Measurements from ENCODE around the gene C15orf62.
A peak's percentile ranks its signal among the peaks of the same experiment; 100 is the strongest.

C15orf62 gene

DNA sequence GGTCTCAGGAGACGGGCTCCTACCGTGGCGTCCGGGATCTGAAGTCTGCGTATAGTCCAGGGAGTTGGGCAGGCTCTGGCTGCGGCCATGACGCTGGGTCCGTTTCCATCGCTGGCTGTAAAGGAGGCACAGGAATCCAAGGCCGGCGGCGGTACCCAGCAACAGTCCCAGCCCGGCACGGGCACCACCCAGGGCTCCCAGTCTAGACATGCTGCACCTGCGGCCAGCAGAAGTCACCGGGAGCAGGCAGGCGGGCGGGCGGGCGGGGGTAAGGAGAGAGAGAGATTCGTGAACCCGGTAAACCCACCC lies 15.3 kb upstream of the C15orf62 start:
- no peak for TF ChIP-seq FOXP2 (optimal IDR thresholded peaks at IDR 0.05; ENCODE audit: borderline replicate concordance, extremely low read depth, extremely low read length, insufficient read depth)
- TF ChIP-seq POLR2AphosphoS5 (IDR thresholded peaks at IDR 0.05; ENCODE audit: low read depth, low read length) = no peak
- TF ChIP-seq TAF1 (IDR thresholded peaks at IDR 0.05; ENCODE audit: borderline replicate concordance, insufficient read depth, low read length) = no peak
- TF ChIP-seq, protein P1, sequence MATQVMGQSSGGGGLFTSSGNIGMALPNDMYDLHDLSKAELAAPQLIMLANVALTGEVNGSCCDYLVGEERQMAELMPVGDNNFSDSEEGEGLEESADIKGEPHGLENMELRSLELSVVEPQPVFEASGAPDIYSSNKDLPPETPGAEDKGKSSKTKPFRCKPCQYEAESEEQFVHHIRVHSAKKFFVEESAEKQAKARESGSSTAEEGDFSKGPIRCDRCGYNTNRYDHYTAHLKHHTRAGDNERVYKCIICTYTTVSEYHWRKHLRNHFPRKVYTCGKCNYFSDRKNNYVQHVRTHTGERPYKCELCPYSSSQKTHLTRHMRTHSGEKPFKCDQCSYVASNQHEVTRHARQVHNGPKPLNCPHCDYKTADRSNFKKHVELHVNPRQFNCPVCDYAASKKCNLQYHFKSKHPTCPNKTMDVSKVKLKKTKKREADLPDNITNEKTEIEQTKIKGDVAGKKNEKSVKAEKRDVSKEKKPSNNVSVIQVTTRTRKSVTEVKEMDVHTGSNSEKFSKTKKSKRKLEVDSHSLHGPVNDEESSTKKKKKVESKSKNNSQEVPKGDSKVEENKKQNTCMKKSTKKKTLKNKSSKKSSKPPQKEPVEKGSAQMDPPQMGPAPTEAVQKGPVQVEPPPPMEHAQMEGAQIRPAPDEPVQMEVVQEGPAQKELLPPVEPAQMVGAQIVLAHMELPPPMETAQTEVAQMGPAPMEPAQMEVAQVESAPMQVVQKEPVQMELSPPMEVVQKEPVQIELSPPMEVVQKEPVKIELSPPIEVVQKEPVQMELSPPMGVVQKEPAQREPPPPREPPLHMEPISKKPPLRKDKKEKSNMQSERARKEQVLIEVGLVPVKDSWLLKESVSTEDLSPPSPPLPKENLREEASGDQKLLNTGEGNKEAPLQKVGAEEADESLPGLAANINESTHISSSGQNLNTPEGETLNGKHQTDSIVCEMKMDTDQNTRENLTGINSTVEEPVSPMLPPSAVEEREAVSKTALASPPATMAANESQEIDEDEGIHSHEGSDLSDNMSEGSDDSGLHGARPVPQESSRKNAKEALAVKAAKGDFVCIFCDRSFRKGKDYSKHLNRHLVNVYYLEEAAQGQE (IDR thresholded peaks at IDR 0.05; ENCODE audit: insufficient read depth in 1 of 2, low read depth in 2 of 2, low read length in 2 of 2) = no peak
- TF ChIP-seq SIN3A (IDR thresholded peaks at IDR 0.05; ENCODE audit: borderline replicate concordance, insufficient read depth, low read length) = no peak

DNA sequence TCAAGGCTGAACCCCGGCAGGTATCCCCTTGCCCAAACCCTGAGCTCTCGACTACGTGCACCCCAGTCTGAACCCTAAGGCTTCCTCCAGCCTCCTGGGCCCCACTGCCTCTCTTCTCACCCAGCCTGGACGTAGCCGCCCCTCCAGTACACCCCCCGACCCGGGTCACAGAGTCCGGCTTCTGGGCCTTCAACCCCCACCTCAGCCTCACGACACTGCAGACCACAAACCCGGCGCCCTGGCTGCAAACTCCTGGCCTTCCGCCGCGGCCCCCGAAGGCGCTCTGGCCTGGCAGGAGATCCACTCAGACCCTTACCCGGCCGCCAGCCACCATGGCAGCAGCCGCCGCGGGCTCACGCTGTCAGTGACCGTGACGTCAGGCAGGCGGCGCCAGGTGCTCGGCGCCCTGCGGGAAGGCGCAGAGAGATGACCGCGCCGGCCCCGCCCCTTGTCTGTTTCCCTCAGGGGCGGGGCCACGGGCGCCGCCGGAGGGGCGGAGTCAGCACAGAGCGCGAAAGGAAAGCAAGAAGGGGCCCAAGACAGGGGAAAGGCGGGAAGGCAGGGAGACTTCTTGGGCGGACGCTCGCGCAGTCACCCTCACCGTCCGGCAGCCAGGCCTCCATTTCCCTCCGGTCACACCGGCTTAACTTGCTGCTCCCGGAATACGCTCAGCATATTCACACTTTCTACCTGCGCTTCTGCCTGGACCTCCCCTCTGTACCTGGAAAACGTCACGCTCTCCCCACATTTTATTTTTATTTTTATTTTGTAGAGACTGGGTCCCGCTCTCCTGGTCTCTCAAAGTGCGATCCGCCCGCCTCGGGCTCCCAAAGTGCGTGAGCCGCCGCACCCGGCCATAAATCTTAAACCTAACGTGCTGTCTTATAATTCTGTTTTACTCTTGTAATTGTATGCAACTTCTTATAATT lies 14.6 kb upstream of the C15orf62 start, which contains the start of gene RMDN3:
TSS of gene RMDN3 (minus strand) at position 372 of the 929 bp plus-strand sequence. CDS start 471 bp downstream, outside the sequence.
- peak; percentile 77 for TF ChIP-seq POLR2AphosphoS5 (IDR thresholded peaks at IDR 0.05; ENCODE audit: low read depth, low read length)
- TF ChIP-seq SIN3A (IDR thresholded peaks at IDR 0.05; ENCODE audit: borderline replicate concordance, insufficient read depth, low read length) = peak; percentile 92; the same call in 1 of the 2 replicates
- peak; percentile 73; the same call in 1 of the 2 replicates for TF ChIP-seq TAF1 (IDR thresholded peaks at IDR 0.05; ENCODE audit: borderline replicate concordance, insufficient read depth, low read length)
- TF ChIP-seq, protein P1 (IDR thresholded peaks at IDR 0.05; ENCODE audit: insufficient read depth in 1 of 2, low read depth in 2 of 2, low read length in 2 of 2) = no peak
- TF ChIP-seq FOXP2 (optimal IDR thresholded peaks at IDR 0.05; ENCODE audit: borderline replicate concordance, extremely low read depth, extremely low read length, insufficient read depth) = peak; percentile 97

DNA sequence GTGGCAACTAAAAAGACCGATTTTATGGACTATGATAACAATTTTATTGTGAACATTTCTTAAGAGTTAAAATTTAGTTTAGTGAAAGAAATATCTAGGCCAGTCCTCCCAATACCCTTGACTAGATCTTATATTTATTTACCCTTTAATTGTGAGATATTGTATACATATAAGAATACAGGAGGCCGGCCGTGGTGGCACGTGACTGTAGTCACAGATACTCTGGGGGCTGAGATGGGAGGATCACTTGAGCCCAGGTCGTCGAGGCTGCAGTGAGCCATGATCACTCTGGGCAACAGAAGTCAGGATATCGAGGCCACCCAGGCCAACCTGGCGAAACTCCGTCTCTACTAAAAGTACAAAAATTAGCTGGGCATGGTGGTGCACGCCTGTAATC lies 14.0 kb upstream of the C15orf62 start:
- TF ChIP-seq, protein P1 (IDR thresholded peaks at IDR 0.05; ENCODE audit: insufficient read depth in 1 of 2, low read depth in 2 of 2, low read length in 2 of 2) = no peak
- TF ChIP-seq SIN3A (IDR thresholded peaks at IDR 0.05; ENCODE audit: borderline replicate concordance, insufficient read depth, low read length) (no peak), POLR2AphosphoS5 (IDR thresholded peaks at IDR 0.05; ENCODE audit: low read depth, low read length) (no peak), TAF1 (IDR thresholded peaks at IDR 0.05; ENCODE audit: borderline replicate concordance, insufficient read depth, low read length) (no peak), FOXP2 (optimal IDR thresholded peaks at IDR 0.05; ENCODE audit: borderline replicate concordance, extremely low read depth, extremely low read length, insufficient read depth) (no peak)

DNA sequence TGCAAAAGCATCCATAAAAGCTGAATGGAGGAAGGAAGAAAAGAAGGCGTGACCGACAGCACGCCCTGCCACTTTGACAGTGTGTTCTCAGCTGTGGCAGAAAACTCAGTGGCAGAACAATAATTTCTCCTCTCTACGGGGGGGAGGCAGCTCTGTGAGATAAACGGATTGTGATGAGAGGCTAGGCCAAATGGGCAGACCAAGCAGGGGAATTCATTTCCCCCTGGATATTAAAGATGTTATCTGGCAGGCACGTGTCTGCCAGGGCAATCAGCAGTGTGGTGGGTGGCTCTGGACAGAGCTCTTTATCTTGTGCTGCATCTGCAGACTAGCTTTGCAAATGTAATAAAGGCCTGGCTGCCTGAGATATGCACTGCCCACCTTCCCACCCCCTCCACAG lies 12.8 kb upstream of the C15orf62 start:
- TF ChIP-seq, protein P1 (IDR thresholded peaks at IDR 0.05; ENCODE audit: insufficient read depth in 1 of 2, low read depth in 2 of 2, low read length in 2 of 2) = peak in 1 of 2 experiments; percentile 41; a peak in 1 of 4 replicates
- TF ChIP-seq TAF1 (IDR thresholded peaks at IDR 0.05; ENCODE audit: borderline replicate concordance, insufficient read depth, low read length) = no peak

Measured in PFSK-1 (cell line).